GM12878 (cell line): Measurements from ENCODE around the gene CHCHD2. TPM values are rescaled to one million over a fixed set of nuclear protein-coding genes. Genes with fewer than 3 reads are reported as not detected.
A peak's percentile ranks its signal among the peaks of the same experiment; 100 is the strongest.
"Not testable (repeated sequence)": the region's sequence is repeated elsewhere in the genome, so short reads cannot be mapped to it uniquely, and the experiment has no call there.

Experiments used
- ATAC-seq: fragments of 200-7000 bp; cut with Tn5 transposase; 3 replicates; pipeline ENCODE4 v1.9.1; 2020; ENCODE audit warnings: mild to moderate bottlenecking, moderate library complexity
- BruUV-seq: library from RNA; stranded (reverse); fragments of 400-500 nt; replicated peaks from 2 replicates; lab custom pipeline; 2021; lab: Mats Ljungman, UMichigan
- CTCF ChIA-PET: fragments of 300-600 bp; sonication (Branson Sonifier 250); formaldehyde crosslinking; extraction: SDS; loops from one replicate; lab custom pipeline; 2021; ENCODE audit warnings: inconsistent platforms; lab: Yijun Ruan, JAX
- POLR2A ChIA-PET: fragments of 350-600 bp; formaldehyde crosslinking; extraction: SDS; loops from one replicate; lab custom pipeline; 2021; ENCODE audit warnings: inconsistent platforms; lab: Charles Lee
- RAD21 ChIA-PET: fragments of 300-600 bp; sonication (Branson Sonifier 250); formaldehyde crosslinking; loops from one replicate; lab custom pipeline; 2023; ENCODE audit warnings: antibody characterized with exemption; ENCODE audit not compliant: unreplicated experiment; lab: Charles Lee
- SMC1A ChIA-PET: fragments of 300-600 bp; sonication (Branson Sonifier 250); formaldehyde crosslinking; loops from one replicate; lab custom pipeline; 2023; ENCODE audit not compliant: unreplicated experiment, uncharacterized antibody; lab: Charles Lee
- DNase-seq: peaks from one replicate; pipeline ENCODE4 v3.0.0-alpha.2; 2011; ENCODE audit warnings: low read depth, low spot score
- FAIRE-seq: peaks from 3 replicates; lab custom pipeline; 2011; peaks lifted over from hg19 to GRCh38; lab: Jason Lieb, UNC
- H2AFZ ChIP-seq: 2 replicates; pipeline ENCODE4 v1.6.0; 2011; ENCODE audit warnings: low read depth, low read length, control low read depth; ENCODE audit not compliant: control insufficient read depth
- H3K27ac ChIP-seq: 2 replicates; pipeline ENCODE4 v1.5.1; 2011; ENCODE audit warnings: control low read depth; ENCODE audit not compliant: control insufficient read depth, insufficient read depth
- H3K27me3 ChIP-seq, 2 experiments: replicated peaks in 1 of 2; 2 replicates each; pipeline versions ENCODE4 v1.6.0 to v1.6.1; 2011; ENCODE audit warnings: low read length in 1 of 2; ENCODE audit not compliant: control insufficient read depth in 2 of 2, insufficient read depth in 2 of 2
- H3K36me3 ChIP-seq, 2 experiments: 2 replicates each; pipeline ENCODE4 v1.5.1; 2011; ENCODE audit warnings: low read length in 1 of 2; ENCODE audit not compliant: control insufficient read depth in 2 of 2, insufficient read depth in 2 of 2
- H3K4me1 ChIP-seq: 2 replicates; pipeline ENCODE4 v1.6.1; 2011; ENCODE audit warnings: mild to moderate bottlenecking, low read length, moderate library complexity, mixed read lengths; ENCODE audit not compliant: control insufficient read depth, insufficient read depth
- H3K4me2 ChIP-seq: 2 replicates; pipeline ENCODE4 v1.6.0; 2011; ENCODE audit warnings: control low read depth; ENCODE audit not compliant: control insufficient read depth, insufficient read depth
- H3K4me3 ChIP-seq: fragments of 200-600 bp; sonication (generic); 2 replicates; pipeline ENCODE4 v1.5.1; 2016
- H3K79me2 ChIP-seq: 2 replicates; pipeline ENCODE4 v1.6.0; 2011; ENCODE audit warnings: low read length; ENCODE audit not compliant: control insufficient read depth, insufficient read depth
- H3K9ac ChIP-seq: 2 replicates; pipeline ENCODE4 v1.8.0; 2011; ENCODE audit warnings: low read length, control low read depth, mixed read lengths; ENCODE audit not compliant: control insufficient read depth, insufficient read depth
- H3K9me3 ChIP-seq: replicated peaks from 3 replicates; pipeline ENCODE4 v1.5.1; 2011; ENCODE audit warnings: mild to moderate bottlenecking, low read length; ENCODE audit not compliant: control insufficient read depth, insufficient read depth
- H4K20me1 ChIP-seq: 2 replicates; pipeline ENCODE4 v1.6.0; 2011; ENCODE audit not compliant: control insufficient read depth, insufficient read depth
- CBX5 ChIP-seq: sonication (generic); IDR thresholded peaks from 2 replicates; pipeline ENCODE4 v1.6.1; 2016; ENCODE audit warnings: low read depth, moderate library complexity, mild to moderate bottlenecking, inconsistent platforms
- MYB ChIP-seq: fragments of 150-350 bp; IDR thresholded peaks from 2 replicates; pipeline ENCODE4 v1.6.1; 2014; ENCODE audit warnings: mild to moderate bottlenecking, low read depth, low read length, borderline replicate concordance
- NFXL1 ChIP-seq: fragments of 450-650 bp; IDR thresholded peaks from 2 replicates; pipeline ENCODE4 v1.6.1; 2017; ENCODE audit warnings: antibody characterized with exemption, mild to moderate bottlenecking, borderline replicate concordance
- NRF1 ChIP-seq: conservative IDR thresholded peaks from 2 replicates; pipeline ENCODE4 v1.6.1; 2011; ENCODE audit warnings: mild to moderate bottlenecking, low read depth, low read length, improper control_type of control experiment
- POLR2AphosphoS2 ChIP-seq: IDR thresholded peaks from 2 replicates; pipeline ENCODE4 v1.6.1; 2011; ENCODE audit warnings: low read depth, mild to moderate bottlenecking, low read length, improper control_type of control experiment, moderate library complexity
- POLR2AphosphoS5 ChIP-seq: IDR thresholded peaks from 2 replicates; pipeline ENCODE4 v1.6.1; 2011; ENCODE audit warnings: mild to moderate bottlenecking, low read length, inconsistent platforms
- SMARCA5 ChIP-seq: fragments of 450-650 bp; IDR thresholded peaks from 2 replicates; pipeline ENCODE4 v1.6.1; 2017; ENCODE audit warnings: mild to moderate bottlenecking
- SP1 ChIP-seq: IDR thresholded peaks from one replicate; pipeline ENCODE4 v1.6.1; 2011; ENCODE audit warnings: low read depth, low read length
- SREBF1 ChIP-seq: IDR thresholded peaks from 2 replicates; pipeline ENCODE4 v1.6.1; 2012; ENCODE audit warnings: mild to moderate bottlenecking, low read length
- WGBS: methylation state at CpG from one replicate; pipeline ENCODE4 v1.1.6; 2016; ENCODE audit warnings: low lambda C conversion rate; ENCODE audit not compliant: insufficient replicate concordance, insufficient coverage; ENCODE audit errors: missing lambda C conversion rate; 5-methylcytosine and 5-hydroxymethylcytosine counted together
- in situ Hi-C: fragments of 300-500 bp; cut with MboI; formaldehyde crosslinking; loops from 9 replicates; pipeline ENCODE4 v1.14.3; 2018; ENCODE audit warnings: mixed read lengths
- intact Hi-C: fragments of 100-400 bp; cut with micrococcal nuclease; formaldehyde crosslinking; loops from one replicate; pipeline ENCODE4 v1.14.2; 2022; ENCODE audit not compliant: unreplicated experiment
- polyA plus RNA-seq, 11 experiments: library from polyadenylated mRNA; depleted of rRNA in 4 of 11; unstranded in 6 of 11; stranded (reverse) in 5 of 11; fragments of >200 nt; fragmentation: Nextera tagmentation in 4 of 11; fragmentation: Illumina TruSeq in 1 of 11; extraction: Ambion mirVana in 4 of 11; extraction: Trizol in 1 of 11; gene quantifications; 1 replicate in 1 of 11; 2 replicates in 10 of 11; pipeline versions ENCODE4 v1.2.1 to v1.2.3, GENCODE V29; 2011 to 2016; ENCODE audit warnings: inconsistent platforms in 2 of 11, missing spikeins in 2 of 11, low read depth in 1 of 11
- total RNA-seq, 4 experiments: library from RNA; depleted of rRNA in 3 of 4; stranded (reverse); fragments of >200 nt in 3 of 4; fragmentation: Illumina TruSeq in 1 of 4; extraction: Trizol in 1 of 4; gene quantifications; 2 replicates each; pipeline versions ENCODE4 v1.2.1 to v1.2.3, GENCODE V29; 2013 to 2021
- TF ChIP-seq, protein P1 (sequence below), 3 experiments: IDR thresholded peaks in 2 of 3; conservative IDR thresholded peaks in 1 of 3; 2 replicates each; pipeline ENCODE4 v1.5.1; 2011; ENCODE audit warnings: low read depth in 3 of 3, low read length in 3 of 3, mild to moderate bottlenecking in 3 of 3, control low read depth in 2 of 3, moderate library complexity in 2 of 3, inconsistent platforms in 1 of 3, mixed read lengths in 1 of 3; ENCODE audit not compliant: control insufficient read depth in 2 of 3, insufficient read depth in 1 of 3; ENCODE audit errors: extremely low read depth in 1 of 3
- TF ChIP-seq, protein P2 (sequence below): fragments of 450-650 bp; IDR thresholded peaks from 2 replicates; pipeline ENCODE4 v1.6.1; 2014; ENCODE audit warnings: mild to moderate bottlenecking

CHCHD2 gene
- total and polyA plus RNA-seq, 10 of the 15 experiments (the other 5 are each of a cell fraction or from before 2014, with no cell fraction given) = 97.8 to 1,291 (median 619) TPM

DNA sequence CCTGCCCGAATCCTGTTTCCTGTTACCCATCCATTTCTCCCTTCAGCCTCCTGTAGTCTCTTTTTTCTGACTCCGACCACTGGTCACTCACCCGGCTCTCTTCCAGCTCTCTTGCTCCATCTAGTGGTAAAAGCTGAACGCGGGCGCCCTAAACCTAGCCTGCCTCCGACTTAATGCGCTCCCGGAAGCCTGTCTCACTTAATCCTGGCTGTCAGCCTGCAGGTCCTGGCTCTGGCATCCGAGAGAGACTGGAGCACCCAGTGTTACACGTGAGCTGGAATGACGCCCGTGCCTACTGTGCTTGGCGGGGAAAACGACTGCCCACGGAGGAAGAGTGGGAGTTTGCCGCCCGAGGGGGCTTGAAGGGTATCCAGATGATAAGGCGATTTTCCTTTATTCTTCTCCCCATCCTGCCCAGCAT lies 31.9 kb downstream of the CHCHD2 start (continued):
- TF ChIP-seq, protein P1, sequence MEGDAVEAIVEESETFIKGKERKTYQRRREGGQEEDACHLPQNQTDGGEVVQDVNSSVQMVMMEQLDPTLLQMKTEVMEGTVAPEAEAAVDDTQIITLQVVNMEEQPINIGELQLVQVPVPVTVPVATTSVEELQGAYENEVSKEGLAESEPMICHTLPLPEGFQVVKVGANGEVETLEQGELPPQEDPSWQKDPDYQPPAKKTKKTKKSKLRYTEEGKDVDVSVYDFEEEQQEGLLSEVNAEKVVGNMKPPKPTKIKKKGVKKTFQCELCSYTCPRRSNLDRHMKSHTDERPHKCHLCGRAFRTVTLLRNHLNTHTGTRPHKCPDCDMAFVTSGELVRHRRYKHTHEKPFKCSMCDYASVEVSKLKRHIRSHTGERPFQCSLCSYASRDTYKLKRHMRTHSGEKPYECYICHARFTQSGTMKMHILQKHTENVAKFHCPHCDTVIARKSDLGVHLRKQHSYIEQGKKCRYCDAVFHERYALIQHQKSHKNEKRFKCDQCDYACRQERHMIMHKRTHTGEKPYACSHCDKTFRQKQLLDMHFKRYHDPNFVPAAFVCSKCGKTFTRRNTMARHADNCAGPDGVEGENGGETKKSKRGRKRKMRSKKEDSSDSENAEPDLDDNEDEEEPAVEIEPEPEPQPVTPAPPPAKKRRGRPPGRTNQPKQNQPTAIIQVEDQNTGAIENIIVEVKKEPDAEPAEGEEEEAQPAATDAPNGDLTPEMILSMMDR (IDR thresholded peaks at IDR 0.05 in 2 of 3, conservative IDR thresholded peaks at IDR 0.05 in 1 of 3; ENCODE audit: control insufficient read depth in 2 of 3, extremely low read depth in 1 of 3, insufficient read depth in 1 of 3, low read depth in 3 of 3, low read length in 3 of 3) = peak; percentile 85 to 90 (median 86)
- TF ChIP-seq MYB = no peak
- TF ChIP-seq, protein P2, sequence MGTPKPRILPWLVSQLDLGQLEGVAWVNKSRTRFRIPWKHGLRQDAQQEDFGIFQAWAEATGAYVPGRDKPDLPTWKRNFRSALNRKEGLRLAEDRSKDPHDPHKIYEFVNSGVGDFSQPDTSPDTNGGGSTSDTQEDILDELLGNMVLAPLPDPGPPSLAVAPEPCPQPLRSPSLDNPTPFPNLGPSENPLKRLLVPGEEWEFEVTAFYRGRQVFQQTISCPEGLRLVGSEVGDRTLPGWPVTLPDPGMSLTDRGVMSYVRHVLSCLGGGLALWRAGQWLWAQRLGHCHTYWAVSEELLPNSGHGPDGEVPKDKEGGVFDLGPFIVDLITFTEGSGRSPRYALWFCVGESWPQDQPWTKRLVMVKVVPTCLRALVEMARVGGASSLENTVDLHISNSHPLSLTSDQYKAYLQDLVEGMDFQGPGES = no peak
- no peak for TF ChIP-seq NFXL1
- no peak for TF ChIP-seq SP1
- TF ChIP-seq POLR2AphosphoS2 = no peak
- TF ChIP-seq SMARCA5 = peak; percentile 61; the same call in 1 of the 2 replicates
- TF ChIP-seq SREBF1 = no peak
- TF ChIP-seq CBX5 = 0 out of 2 replicates have a peak, but pooled peaks have one; percentile 42
- no peak for TF ChIP-seq POLR2AphosphoS5
- TF ChIP-seq NRF1 = no peak

DNA sequence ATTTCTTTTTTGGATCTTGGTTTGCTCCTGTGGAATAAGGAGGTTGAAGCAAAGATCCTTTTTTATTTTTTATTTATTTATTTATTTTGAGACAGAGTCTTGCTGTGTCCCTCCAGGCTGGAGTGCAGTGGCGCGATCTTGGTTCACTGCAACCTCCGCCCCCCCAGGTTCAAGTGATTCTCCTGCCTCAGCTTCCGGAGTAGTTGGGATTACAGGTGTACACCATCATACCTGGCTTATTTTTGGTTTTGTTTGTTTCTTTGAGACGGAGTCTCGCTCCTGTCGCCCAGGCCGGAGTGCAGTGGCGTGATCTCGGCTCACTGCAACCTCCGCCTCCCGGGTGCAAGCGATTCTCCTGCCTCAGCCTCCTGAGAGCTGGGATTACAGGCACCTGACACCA lies 39.9 kb downstream of the CHCHD2 start:
- H3K27ac ChIP-seq, DNase-seq, H3K9ac ChIP-seq, H3K4me2 ChIP-seq, H2AFZ ChIP-seq, H4K20me1 ChIP-seq, ATAC-seq, in situ Hi-C loops, FAIRE-seq, H3K9me3 ChIP-seq, BruUV-seq, intact Hi-C loops, H3K4me1 ChIP-seq, H3K4me3 ChIP-seq, H3K27me3 ChIP-seq, RAD21 ChIA-PET: not testable (repeated sequence)
- CTCF ChIA-PET = interaction anchor here (1.7 to 4.3 kb wide), 3 partner anchors 8 to 15 kb away, joined by 5 to 34 read pairs (median 7); partner anchors contain the start of genes CCT6A and PSPH
- 100% methylated on average over 13 of the region's 13 CpGs for WGBS
- H3K79me2 ChIP-seq = peaks cover 17% of the 10 kb centered on the region
- POLR2A ChIA-PET = interaction anchor here (0.5 to 1.3 kb wide), 2 partner anchors 40 to 42 kb away, joined by 4 to 5 read pairs; partner anchors contain the start of gene CHCHD2
- H3K36me3 ChIP-seq = peaks cover 2 to 11% of the 10 kb centered on the region in 2 experiments; a peak in 3 of 4 replicates
- SMC1A ChIA-PET = interaction anchor here (1.3 kb wide), 1 partner anchor 62 kb away, joined by 3 read pairs; no protein-coding TSS in a partner anchor
